GM19023 (cell line): ENCODE results near the gene VAC14.
"Not testable (repeated sequence)": the region's sequence is repeated elsewhere in the genome, so short reads cannot be mapped to it uniquely, and the experiment has no call there.

Experiments used
- ATAC-seq: cut with Tn5 transposase; IDR thresholded peaks from one replicate; pipeline ENCODE4 v1.9.1; 2021; ENCODE audit warnings: mild to moderate bottlenecking, moderate library complexity; ENCODE audit not compliant: unreplicated experiment

VAC14 gene

GRCh38 chr16:70684146-70685060, 116.6 kb downstream of the VAC14 start:
- ATAC-seq = no peak

DNA sequence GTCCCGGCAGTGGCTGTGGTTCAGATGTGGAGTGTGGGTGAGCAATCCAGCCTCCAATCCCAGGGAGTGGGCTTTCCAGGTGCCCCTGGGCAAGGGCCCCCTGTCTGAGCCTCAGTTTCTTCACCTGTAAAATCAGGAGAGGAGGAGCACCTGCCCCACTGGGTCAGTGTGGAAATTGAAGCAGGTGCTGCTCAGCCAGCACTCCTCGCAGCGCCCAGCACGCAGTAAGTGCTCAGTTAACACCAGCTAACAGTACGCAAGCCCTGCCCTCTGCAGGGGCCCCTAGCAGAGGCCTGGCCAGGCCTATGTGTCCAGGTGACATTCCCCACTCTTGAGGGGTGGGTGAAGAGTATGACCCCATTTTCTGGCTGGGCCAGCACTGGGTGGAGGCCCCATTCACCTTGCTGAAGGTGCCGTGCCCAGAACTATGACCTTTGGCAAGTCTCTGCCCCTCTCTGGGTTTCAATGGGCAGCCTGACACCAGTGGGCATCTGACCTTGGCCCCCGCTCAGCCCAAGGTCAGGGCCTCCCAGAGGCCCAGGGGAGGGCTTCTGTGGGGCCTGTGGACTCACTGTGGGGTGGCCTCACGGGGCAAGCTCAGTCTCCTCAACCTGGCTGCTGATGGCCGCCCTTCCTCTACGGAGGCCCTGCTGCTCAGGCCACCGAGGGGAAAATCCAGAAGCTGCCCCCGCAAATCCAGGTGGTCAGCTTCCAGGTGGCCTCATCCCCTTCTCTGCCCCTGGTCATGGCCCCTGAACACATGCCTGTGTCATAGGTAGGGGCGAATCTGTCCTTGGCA, 117.6 kb downstream of the VAC14 start:
- ATAC-seq = no peak

DNA sequence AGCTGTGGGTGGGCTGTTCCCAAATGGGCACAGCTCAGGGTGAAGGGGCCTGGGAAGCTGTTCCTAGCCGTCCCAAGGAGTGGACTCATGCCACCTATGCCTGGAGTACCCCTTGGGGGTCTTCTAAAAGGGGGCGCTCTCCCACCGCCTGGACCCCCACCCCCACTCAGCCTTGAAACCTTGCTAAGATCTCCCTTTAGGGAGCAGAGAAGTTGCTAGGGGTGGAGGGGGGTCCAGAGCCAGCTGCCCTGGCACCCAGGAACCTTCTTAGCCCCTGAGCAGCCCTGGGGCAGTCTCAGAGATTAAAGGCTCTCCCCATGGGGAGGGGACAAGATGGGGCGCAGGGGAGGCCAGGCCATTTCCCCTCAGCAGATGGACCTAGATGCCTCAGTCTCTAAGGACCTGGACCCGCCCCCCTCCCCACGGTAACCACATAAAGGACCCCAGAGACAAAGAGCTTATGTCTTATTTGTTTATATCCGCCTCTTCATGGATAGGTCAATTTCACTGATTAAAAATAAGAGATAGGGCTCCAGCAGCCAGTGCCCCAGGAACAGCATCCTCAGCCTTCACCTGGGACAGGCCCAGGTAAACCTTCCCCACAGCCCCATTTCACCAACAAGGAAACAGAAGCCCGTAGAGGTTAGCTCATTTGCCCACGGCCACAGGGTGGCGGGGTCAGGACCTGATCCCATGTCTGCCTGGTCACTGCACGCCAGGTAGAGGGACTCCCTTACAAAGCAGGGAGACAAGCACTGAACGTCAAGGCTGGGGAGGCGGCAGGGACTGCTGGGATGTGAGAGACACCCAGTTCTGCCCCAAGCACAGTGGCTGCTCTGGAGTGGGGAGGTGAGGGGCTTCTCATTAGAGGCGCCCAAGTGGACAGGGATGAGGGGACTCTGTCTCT, 118.5 kb downstream of the VAC14 start:
- no peak for ATAC-seq

DNA sequence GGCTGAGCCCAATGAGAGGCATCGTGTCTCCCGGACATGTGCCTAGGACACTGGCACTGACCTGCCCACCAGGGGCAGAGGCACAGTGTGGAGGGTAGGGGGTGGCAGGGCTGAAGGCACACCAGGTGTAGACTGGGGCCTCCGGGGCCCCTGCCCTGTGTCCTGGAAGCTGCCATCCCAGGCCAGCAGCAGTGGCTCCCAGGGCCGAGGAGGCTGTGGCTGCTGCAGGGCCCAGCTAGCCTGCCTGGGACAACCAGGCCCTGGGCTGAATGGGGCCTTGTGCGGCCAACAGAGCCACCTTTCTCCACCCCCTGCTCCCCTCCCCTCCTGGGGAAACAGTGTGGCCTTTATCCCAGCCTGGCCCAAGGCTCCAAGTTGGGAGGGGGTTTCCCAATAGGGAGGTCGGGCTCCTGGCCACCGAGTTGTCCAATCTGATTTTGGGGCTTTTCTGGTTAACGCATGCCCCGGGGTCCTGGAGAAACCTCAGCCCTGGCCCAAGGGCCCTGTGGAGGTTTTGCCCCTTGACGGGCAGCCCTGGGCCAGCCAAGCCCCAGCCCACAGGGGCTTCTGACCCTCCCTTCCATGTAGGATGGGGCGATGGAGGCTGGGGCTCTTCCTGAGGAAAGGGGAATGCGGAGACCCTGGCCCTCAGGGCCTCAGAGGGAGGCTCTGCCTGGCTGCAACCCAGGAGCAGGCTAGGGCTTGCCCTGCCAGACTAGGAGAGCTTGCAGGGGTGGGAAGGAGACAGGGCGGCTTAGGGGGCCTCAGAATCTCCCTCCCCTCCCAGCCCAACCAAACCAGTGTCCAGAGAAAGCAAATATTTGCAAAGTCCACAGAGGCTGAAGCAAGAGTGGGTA, 119.3 kb downstream of the VAC14 start:
- no peak for ATAC-seq

- ATAC-seq = no peak
Measured at GRCh38 chr16:70680495-70681381, 120.2 kb downstream of the VAC14 start.

GRCh38 chr16:70679671-70680494, 121.1 kb downstream of the VAC14 start:
- ATAC-seq = no peak

GRCh38 chr16:70678898-70679670, 121.9 kb downstream of the VAC14 start:
- no peak for ATAC-seq

DNA sequence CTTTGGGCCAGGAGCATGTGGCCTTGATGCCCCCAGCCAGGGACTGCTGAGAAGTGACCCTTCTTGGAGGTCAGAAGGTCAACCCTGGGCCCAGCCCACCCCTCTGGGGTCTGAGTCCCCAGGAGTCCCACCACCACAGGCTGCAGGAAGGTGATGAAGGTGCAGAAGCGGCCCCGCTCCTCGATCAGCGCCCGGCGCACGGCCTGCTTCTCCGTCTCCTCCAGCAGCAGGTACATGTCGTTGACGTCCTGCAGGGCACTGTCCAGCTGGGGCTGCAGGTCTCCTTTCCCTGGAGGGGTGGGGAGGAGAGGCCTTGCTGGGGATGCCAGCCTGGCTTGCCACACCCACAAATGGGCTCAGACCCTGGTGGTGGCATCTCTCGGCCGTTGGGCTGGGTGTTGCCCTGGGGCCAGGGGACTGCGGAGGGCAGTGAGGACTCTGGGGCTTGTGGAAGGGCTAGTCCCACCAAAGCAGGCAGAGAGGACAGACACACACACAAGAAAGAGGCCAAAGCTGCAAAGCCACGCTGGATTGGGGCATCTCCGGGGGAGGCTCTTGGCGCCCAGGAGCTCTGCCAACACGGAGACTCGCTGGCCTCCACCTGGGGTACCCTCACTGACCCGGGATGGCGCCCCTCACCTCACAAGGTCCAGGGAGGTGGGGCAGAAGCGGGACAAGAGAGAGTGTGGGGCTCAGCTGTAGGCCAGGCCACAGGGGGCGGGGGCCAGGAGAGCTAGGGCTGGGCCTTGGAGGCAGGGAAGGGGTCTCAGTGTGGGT, 122.6 kb downstream of the VAC14 start:
- no peak for ATAC-seq

DNA sequence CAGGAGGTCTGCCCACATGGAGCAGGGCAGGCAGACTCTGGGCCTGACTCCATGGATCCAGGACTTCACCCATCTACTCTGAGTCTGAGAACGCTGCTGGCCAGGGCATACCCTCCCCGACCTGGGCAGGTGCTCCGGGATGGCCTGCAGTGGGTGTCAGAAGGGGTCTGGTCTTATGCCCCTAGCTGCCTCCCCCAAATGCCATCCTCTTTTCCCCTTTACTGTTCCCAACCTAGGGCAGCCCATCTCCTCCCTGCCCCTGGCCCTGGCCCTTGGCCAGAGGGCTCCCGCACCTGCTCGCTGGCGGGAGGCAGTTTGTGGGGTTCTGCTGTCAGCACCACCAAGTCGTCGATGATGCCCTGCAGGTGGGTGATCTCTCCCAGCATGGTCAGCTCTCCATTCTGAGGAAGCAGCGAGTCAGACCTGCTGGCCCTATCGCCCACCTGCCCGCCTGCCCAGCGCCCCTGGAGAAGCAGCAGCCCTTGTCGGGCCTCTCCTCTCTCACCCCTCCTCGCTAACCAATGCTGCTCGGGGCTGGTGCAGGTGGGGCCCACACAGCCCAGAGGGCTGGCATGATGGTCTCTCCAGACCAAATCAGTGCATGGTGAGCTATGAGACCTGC, 123.3 kb downstream of the VAC14 start:
- ATAC-seq = no peak

DNA sequence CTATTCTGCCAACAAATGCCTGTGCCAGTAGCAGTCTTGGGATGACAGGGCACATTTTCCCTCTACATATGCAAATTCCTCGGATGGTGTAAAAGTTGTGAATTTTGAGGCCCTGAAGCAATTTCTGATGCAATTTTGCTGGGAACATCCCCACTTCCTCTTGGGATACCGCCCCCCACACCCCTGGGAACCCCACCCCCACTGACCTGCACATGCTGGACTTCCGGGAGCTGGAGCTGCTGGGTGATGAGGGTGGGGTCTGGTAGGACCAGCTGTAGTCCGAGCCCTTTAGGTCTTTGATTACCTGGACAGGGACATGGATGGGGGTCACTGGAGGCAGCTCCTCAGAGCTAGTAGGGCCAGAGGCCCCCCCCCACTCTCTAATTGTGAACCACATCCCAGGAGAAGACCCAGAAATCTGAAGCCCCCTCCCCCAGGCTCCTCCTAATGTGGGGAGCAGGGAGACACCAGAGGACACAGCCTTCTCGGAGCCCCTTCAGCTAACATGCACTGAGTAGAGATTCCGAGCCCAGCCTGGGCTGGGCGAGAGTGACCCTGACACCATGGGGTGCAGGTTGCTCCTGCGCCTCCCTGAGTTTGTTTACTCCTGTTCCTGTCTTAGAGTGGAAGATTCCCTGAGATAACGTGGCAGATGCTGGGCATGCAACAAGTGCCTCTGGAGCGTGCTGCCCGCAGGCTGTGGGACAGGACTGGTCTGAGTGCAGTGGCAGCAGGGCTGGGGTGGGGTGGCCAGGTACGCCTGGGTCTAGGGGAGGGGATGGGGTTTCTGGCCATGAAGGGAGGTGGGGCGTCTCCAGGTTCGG, 124.1 kb downstream of the VAC14 start:
- no peak for ATAC-seq

GRCh38 chr16:70675851-70676513, 125.0 kb downstream of the VAC14 start:
- ATAC-seq = no peak

DNA sequence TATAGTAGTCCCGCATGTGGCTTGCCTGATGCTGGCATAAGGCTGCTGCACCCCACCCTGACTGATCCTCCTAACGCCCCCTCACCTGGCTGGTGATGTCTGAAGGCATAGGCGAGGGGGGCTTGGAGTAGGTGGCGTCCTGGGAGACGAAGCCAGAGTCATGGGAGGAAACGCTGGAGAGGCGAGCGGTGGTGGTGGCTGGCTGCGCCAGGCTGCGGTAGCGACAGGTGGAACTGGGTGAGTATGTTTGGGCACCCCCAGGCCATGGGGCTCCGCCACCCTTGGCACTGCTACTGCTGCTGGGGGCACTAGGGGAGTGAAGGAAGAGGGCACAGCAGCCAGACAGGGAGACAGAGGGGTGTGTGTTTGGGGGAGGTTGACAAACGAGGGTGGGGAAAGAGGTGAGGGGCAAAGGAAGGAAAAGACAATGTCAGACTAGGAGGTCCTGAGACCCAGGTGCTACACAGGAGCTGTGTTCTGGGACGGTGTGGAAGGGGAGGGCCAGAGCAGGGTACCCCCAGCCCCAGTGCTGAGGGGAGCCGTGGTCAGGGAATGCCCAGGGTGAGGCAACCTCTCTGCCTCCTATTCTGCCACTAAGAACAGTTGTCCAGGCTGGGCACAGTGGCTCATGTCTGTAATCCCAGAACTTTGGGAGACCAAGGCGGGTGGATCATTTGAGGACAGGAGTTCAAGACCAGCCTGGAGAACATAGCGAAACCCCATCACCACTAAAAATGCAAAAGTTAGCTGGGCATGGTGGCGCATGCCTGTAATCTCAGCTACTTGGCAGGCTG, 126.5 kb downstream of the VAC14 start:
- no peak for ATAC-seq

GRCh38 chr16:70670938-70671337, 130.0 kb downstream of the VAC14 start:
- ATAC-seq = not testable (repeated sequence)

- no peak for ATAC-seq
Measured at GRCh38 chr16:70670175-70670574, 130.8 kb downstream of the VAC14 start.
